Heart left ventricle (tissue), 16 donors: ENCODE results near the gene CEACAM5. TPM values are rescaled to one million over a fixed set of nuclear protein-coding genes. Genes with fewer than 3 reads are reported as not detected.

Experiments used
- ATAC-seq, 4 donors: fragments of 200-7000 bp; cut with Tn5 transposase; one replicate each; pipeline ENCODE4 v1.9.1; 2020 to 2022; ENCODE audit warnings: moderate library complexity in 4 of 4, mild to moderate bottlenecking in 3 of 4, moderate number of reproducible peaks in 1 of 4
- DNase-seq, 5 donors: peaks; one replicate each; pipeline ENCODE4 v3.0.0-alpha.2; 2020
- H3K27ac ChIP-seq, 12 donors: fragments of 200-600 bp; sonication (generic) in 4 of 12; one replicate each; pipeline versions ENCODE4 v1.5.0 to v1.8.0; 2016 to 2022; ENCODE audit warnings: mild to moderate bottlenecking in 2 of 12
- H3K27me3 ChIP-seq, 9 donors: fragments of 200-600 bp; sonication (generic) in 2 of 9; one replicate each; pipeline versions ENCODE4 v1.5.1 to v1.8.0; 2016 to 2022; ENCODE audit warnings: mild to moderate bottlenecking in 3 of 9
- H3K36me3 ChIP-seq, 9 donors: fragments of 200-600 bp; sonication (generic) in 2 of 9; one replicate each; pipeline versions ENCODE4 v1.5.0 to v1.8.0; 2018 to 2022; ENCODE audit warnings: mild to moderate bottlenecking in 2 of 9
- H3K4me1 ChIP-seq, 12 donors: fragments of 200-600 bp; sonication (generic) in 4 of 12; one replicate each; pipeline versions ENCODE4 v1.5.0 to v1.8.0; 2016 to 2022; ENCODE audit warnings: mild to moderate bottlenecking in 3 of 12
- H3K4me3 ChIP-seq, 12 donors: fragments of 200-600 bp; sonication (generic) in 4 of 12; one replicate each; pipeline versions ENCODE4 v1.5.0 to v1.8.0; 2017 to 2022; ENCODE audit warnings: mild to moderate bottlenecking in 9 of 12, moderate library complexity in 4 of 12
- H3K9me3 ChIP-seq, 12 donors: fragments of 200-600 bp; sonication (generic) in 4 of 12; one replicate each; pipeline versions ENCODE4 v1.5.0 to v1.8.0; 2016 to 2022; ENCODE audit warnings: mild to moderate bottlenecking in 1 of 12
- CTCF ChIP-seq, 12 donors: fragments of 200-600 bp; sonication (generic) in 4 of 12; IDR thresholded peaks; one replicate each; pipeline versions ENCODE4 v1.5.0 to v1.8.0; 2018 to 2022; ENCODE audit warnings: antibody characterized with exemption in 12 of 12, mild to moderate bottlenecking in 5 of 12
- POLR2A ChIP-seq, 2 donors: fragments of 450-650 bp; IDR thresholded peaks; one replicate each; pipeline ENCODE4 v1.6.1; 2017; ENCODE audit warnings: antibody characterized with exemption in 2 of 2, mild to moderate bottlenecking in 2 of 2, moderate library complexity in 2 of 2
- WGBS, 4 donors: extraction: QIAGEN DNeasy Blood & Tissue Kit in 2 of 4; methylation state at CpG; one replicate each; pipeline versions ENCODE4 v1.1.5 to v1.1.7; 2013 to 2018; 5-methylcytosine and 5-hydroxymethylcytosine counted together
- intact Hi-C, 10 donors: fragments of 100-400 bp; cut with DNase I; formaldehyde crosslinking; loops; one replicate each; pipeline versions ENCODE4 v1.11.1 to v1.14.2; 2022
- long read RNA-seq, 3 donors: library from polyadenylated mRNA; unstranded; transcript quantifications; one replicate each; pipeline ENCODE4 v2.0.0, GENCODE V29; 2020 to 2021
- polyA plus RNA-seq, 2 donors: library from polyadenylated mRNA; stranded (reverse); fragments of 200-250 nt; gene quantifications; one replicate each; pipeline ENCODE4 v1.2.3, GENCODE V29; 2013
- total RNA-seq, 9 donors: library from RNA; depleted of rRNA in 2 of 9; stranded (reverse); fragments of >200 nt in 2 of 9; fragmentation: NEBNext Ultra II Directional in 3 of 9; extraction: Animal tissue kit (Norgen Biotek cat#: 25700) in 3 of 9; gene quantifications; one replicate each; pipeline versions ENCODE4 v1.1.0 to v1.2.4, GENCODE V29; 2016 to 2023
- donor health status: ischemic (EF 13 %, LVEDD 7.1; RV severe dilation, severe dysfunction).
- donor health status: healthy with polysubstance abuse.
- donor health status: DM: no; HTN: yes; CAD: no.
- donor health status: DM: no; HTN: no; CAD: no.
- donor health status: ischemic (EF 25% LVEDD 6.9; RV normal size, moderate dysfunction).
- donor health status: ischemic (EF 25% LVEDD 5.7; RV mildly dilated, moderate dysfunction).
- donor health status: healthy.
- donor health status: DM: yes; HTN: yes; CAD: no.
- donor health status: ischemic (EF 35%, LVEDD 5.7; RV mildly dilated, moderate dysfunction).
- donor health status: nonischemic (EF 11% LVEDD 7.7; RV severe dilation, severe dysfunction).
- donor health status: DM: yes; HTN: yes; CAD: no.
- donor health status: PGD.
- donor health status: ischemic (EF 29% LVEDD 5.4; RV normal size, mild dysfunction).
- donor health status: nonischemic (EF 23%, LVEDD 6.1; RV moderate dilation, normal function).

Gene CEACAM5
- total RNA-seq: under 1 TPM in 1 of 9 donors, not detected in 8; 0.75 TPM
- under 1 TPM in 1 of 2 donors, not detected in 1; 0.22 TPM for polyA plus RNA-seq
- long read RNA-seq, donor 1: 0 reads
- long read RNA-seq, donor 2: 0 reads
- long read RNA-seq, donor 3: 0 reads

- intact Hi-C loops: no loop called here
- no peak within 1 kb of the TSS for H3K4me3 ChIP-seq
- WGBS, 4 donors: 31 to 36% (median 34%) methylated on average over 4 of the region's 4 CpGs
- no peak within 1 kb of the TSS for H3K27ac ChIP-seq
- H3K4me1 ChIP-seq: no peaks in the 10 kb centered on the region
- TF ChIP-seq POLR2A (IDR thresholded peaks at IDR 0.05) (no peak), CTCF (IDR thresholded peaks at IDR 0.05) (no peak)
- H3K36me3 ChIP-seq: no peaks in the 10 kb centered on the region
- H3K9me3 ChIP-seq: no peaks in the 10 kb centered on the region
- ATAC-seq (no peak), DNase-seq (peak in 1 of 5 donors; percentile 19)
- H3K27me3 ChIP-seq: peaks cover 0 to 62% (median 29%) of the 10 kb centered on the region in 9 donors
Measured at GRCh38 chr19:41708481-41708880, at the start of gene CEACAM5. Gene CEACAM5, plus strand, starts transcription at chr19:41708626. Its CDS starts 106 bp downstream, at chr19:41708732.

GRCh38 chr19:41666075-41666474 lies 42.4 kb upstream of the CEACAM5 start:
- H3K4me3 ChIP-seq: no peak overlapping the region

GRCh38 chr19:41668315-41668714 lies 40.1 kb upstream of the CEACAM5 start:
- no peak for DNase-seq
- H3K4me1 ChIP-seq: no peaks in the 10 kb centered on the region
- ATAC-seq: no peak
- intact Hi-C loops: no loop called here
- peaks cover 0 to 38% (median 10%) of the 10 kb centered on the region in 9 donors for H3K27me3 ChIP-seq
- no peak overlapping the region for H3K27ac ChIP-seq
- TF ChIP-seq CTCF (IDR thresholded peaks at IDR 0.05): no peak
- TF ChIP-seq POLR2A (IDR thresholded peaks at IDR 0.05): no peak
- peaks cover 0 to 35% (median 18%) of the 10 kb centered on the region in 12 donors for H3K9me3 ChIP-seq
- WGBS, 4 donors: 54 to 69% (median 65%) methylated on average over 1 of the region's 1 CpG
- no peak overlapping the region for H3K4me3 ChIP-seq
- H3K36me3 ChIP-seq: no peaks in the 10 kb centered on the region

More at GRCh38 chr19:41666075-41666474, 42.4 kb upstream of the CEACAM5 start:
- ATAC-seq (no peak), DNase-seq (no peak)
- no peak overlapping the region for H3K27ac ChIP-seq
- peaks cover 0 to 36% (median 18%) of the 10 kb centered on the region in 12 donors for H3K9me3 ChIP-seq
- H3K4me1 ChIP-seq: no peaks in the 10 kb centered on the region
- TF ChIP-seq CTCF (IDR thresholded peaks at IDR 0.05) (no peak), POLR2A (IDR thresholded peaks at IDR 0.05) (no peak)
- H3K27me3 ChIP-seq: peaks cover 0 to 26% (median 4%) of the 10 kb centered on the region in 9 donors
- 53 to 66% (median 61%) methylated on average over 2 of the region's 2 CpGs for WGBS, 4 donors
- intact Hi-C loops: no loop called here
- no peaks in the 10 kb centered on the region for H3K36me3 ChIP-seq

GRCh38 chr19:41670755-41671154 lies 37.7 kb upstream of the CEACAM5 start:
- intact Hi-C loops: no loop called here

More at GRCh38 chr19:41670755-41671154, 37.7 kb upstream of the CEACAM5 start:
- DNase-seq (no peak), ATAC-seq (no peak)
- Histone ChIP-seq H3K4me3 (no peak overlapping the region), H3K27ac (no peak overlapping the region), H3K36me3 (no peaks in the 10 kb centered on the region), H3K9me3 (peaks cover 0 to 17% (median 11%) of the 10 kb centered on the region in 12 donors), H3K4me1 (no peaks in the 10 kb centered on the region), H3K27me3 (peaks cover 0 to 50% (median 16%) of the 10 kb centered on the region in 9 donors)
- TF ChIP-seq CTCF (IDR thresholded peaks at IDR 0.05) (no peak), POLR2A (IDR thresholded peaks at IDR 0.05) (no peak)
